Liver (tissue), 9 donors: ENCODE data around the gene ST7. TPM values are rescaled to one million over a fixed set of nuclear protein-coding genes. Genes with fewer than 3 reads are reported as not detected.
A peak's percentile ranks its signal among the peaks of the same experiment; 100 is the strongest.

Experiments used
- DNase-seq: peaks from one replicate; pipeline ENCODE4 v3.0.0-alpha.2; 2017; ENCODE audit warnings: low spot score
- H3K27ac ChIP-seq, 2 donors: one replicate each; pipeline ENCODE4 v1.7.0; 2013; ENCODE audit warnings: inconsistent platforms in 2 of 2, low read length in 2 of 2, control low read depth in 1 of 2, low read depth in 1 of 2, mild to moderate bottlenecking in 1 of 2
- H3K27me3 ChIP-seq, 4 donors: one replicate each; pipeline versions ENCODE4 v1.6.1 to v1.7.0; 2013; ENCODE audit warnings: low read length in 3 of 4, inconsistent platforms in 1 of 4, mild to moderate bottlenecking in 1 of 4, moderate library complexity in 1 of 4; ENCODE audit not compliant: control insufficient read depth in 4 of 4, insufficient read depth in 4 of 4
- H3K36me3 ChIP-seq, 4 donors: one replicate each; pipeline versions ENCODE4 v1.6.1 to v1.7.0; 2013; ENCODE audit warnings: low read length in 3 of 4, mild to moderate bottlenecking in 3 of 4, low read depth in 1 of 4, moderate library complexity in 1 of 4; ENCODE audit not compliant: control insufficient read depth in 4 of 4, insufficient read depth in 3 of 4
- H3K4me1 ChIP-seq, 4 donors: one replicate each; pipeline versions ENCODE4 v1.6.1 to v1.7.0; 2013; ENCODE audit warnings: low read length in 3 of 4, mild to moderate bottlenecking in 3 of 4, moderate library complexity in 1 of 4; ENCODE audit not compliant: control insufficient read depth in 4 of 4, insufficient read depth in 4 of 4
- H3K4me3 ChIP-seq, 3 donors: one replicate each; pipeline versions ENCODE4 v1.6.1 to v1.7.0; 2013; ENCODE audit warnings: low read length in 3 of 3, control low read depth in 1 of 3, low read depth in 1 of 3, mild to moderate bottlenecking in 1 of 3
- H3K9ac ChIP-seq, 2 donors: one replicate each; pipeline ENCODE4 v1.7.0; 2013; ENCODE audit warnings: low read length in 2 of 2, mild to moderate bottlenecking in 2 of 2, moderate library complexity in 2 of 2, control low read depth in 1 of 2, low read depth in 1 of 2
- H3K9me3 ChIP-seq, 4 donors: one replicate each; pipeline versions ENCODE4 v1.6.1 to v1.7.0; 2013; ENCODE audit warnings: low read length in 3 of 4; ENCODE audit not compliant: control insufficient read depth in 4 of 4
- ATF3 ChIP-seq: IDR thresholded peaks from 2 replicates; pipeline ENCODE4 v1.6.1; 2016; ENCODE audit warnings: antibody characterized with exemption
- CTCF ChIP-seq: fragments of 150-350 bp; IDR thresholded peaks from 2 replicates; pipeline ENCODE4 v1.5.1; 2017; ENCODE audit warnings: improper control_type of control experiment, low read depth, low read length; ENCODE audit not compliant: missing input control
- FOXA1 ChIP-seq: IDR thresholded peaks from 2 replicates; pipeline ENCODE4 v1.6.1; 2016; ENCODE audit warnings: antibody characterized with exemption
- FOXA2 ChIP-seq: IDR thresholded peaks from 2 replicates; pipeline ENCODE4 v1.6.1; 2016; ENCODE audit warnings: antibody characterized with exemption
- GABPA ChIP-seq, 2 donors: IDR thresholded peaks in 1 of 2; conservative IDR thresholded peaks in 1 of 2; 2 replicates each; pipeline ENCODE4 v1.6.1; 2016; ENCODE audit warnings: antibody characterized with exemption in 2 of 2, mild to moderate bottlenecking in 1 of 2, moderate library complexity in 1 of 2
- HNF4A ChIP-seq, 2 donors: conservative IDR thresholded peaks; 2 replicates each; pipeline ENCODE4 v1.6.1; 2016; ENCODE audit warnings: antibody characterized with exemption in 2 of 2, mild to moderate bottlenecking in 2 of 2
- HNF4G ChIP-seq: IDR thresholded peaks from 2 replicates; pipeline ENCODE4 v1.6.1; 2016; ENCODE audit warnings: antibody characterized with exemption
- JUND ChIP-seq, 2 donors: IDR thresholded peaks; 2 replicates each; pipeline ENCODE4 v1.6.1; 2016; ENCODE audit warnings: antibody characterized with exemption in 2 of 2
- MAX ChIP-seq: IDR thresholded peaks from 2 replicates; pipeline ENCODE4 v1.6.1; 2016; ENCODE audit warnings: antibody characterized with exemption
- NR2F2 ChIP-seq: IDR thresholded peaks from 2 replicates; pipeline ENCODE4 v1.6.1; 2016; ENCODE audit warnings: antibody characterized with exemption
- RXRA ChIP-seq, 2 donors: IDR thresholded peaks; 2 replicates each; pipeline ENCODE4 v1.6.1; 2017 to 2018; ENCODE audit warnings: antibody characterized with exemption in 2 of 2, mild to moderate bottlenecking in 1 of 2
- TAF1 ChIP-seq: conservative IDR thresholded peaks from 2 replicates; pipeline ENCODE4 v1.6.1; 2016; ENCODE audit warnings: antibody characterized with exemption, mild to moderate bottlenecking
- YY1 ChIP-seq: IDR thresholded peaks from 2 replicates; pipeline ENCODE4 v1.6.1; 2016; ENCODE audit warnings: antibody characterized with exemption, mild to moderate bottlenecking
- WGBS: extraction: QIAGEN DNeasy Blood & Tissue Kit; methylation state at CpG from one replicate; pipeline ENCODE4 v1.1.7; 2013; 5-methylcytosine and 5-hydroxymethylcytosine counted together
- polyA plus RNA-seq, 2 donors: library from polyadenylated mRNA; stranded (reverse) in 1 of 2; unstranded in 1 of 2; fragments of 200-250 nt in 1 of 2; fragments of >200 nt in 1 of 2; fragmentation: Nextera tagmentation in 1 of 2; extraction: Ambion mirVana in 1 of 2; gene quantifications; one replicate each; pipeline versions ENCODE4 v1.2.1 to v1.2.3, GENCODE V29; 2013 to 2015
- total RNA-seq, 2 donors: library from RNA; depleted of rRNA; stranded (reverse); fragments of >200 nt; gene quantifications; one replicate each; pipeline ENCODE4 v1.2.3, GENCODE V29; 2014
- donor health status: healthy.
- donor health status: healthy.
- donor health status: healthy.
- donor health status: healthy.
- donor health status: healthy.

ST7 gene
- total and polyA plus RNA-seq, 4 donors, result 13.5 to 30.7 (median 22.6) TPM

GRCh38 chr7:117096942-117097341 is 143.6 kb downstream of the ST7 start:
- DNase-seq, result no peak
- no peak for TF ChIP-seq HNF4A (conservative IDR thresholded peaks at IDR 0.05)
- TF ChIP-seq HNF4G, result no peak
- no peak for TF ChIP-seq MAX
- no peak for TF ChIP-seq FOXA1
- no peak for TF ChIP-seq ATF3
- no peak for TF ChIP-seq GABPA (IDR thresholded peaks at IDR 0.05 in 1 of 2, conservative IDR thresholded peaks at IDR 0.05 in 1 of 2)
- TF ChIP-seq JUND (IDR thresholded peaks at IDR 0.05), result no peak
- TF ChIP-seq TAF1, result no peak
- no peak for TF ChIP-seq YY1

GRCh38 chr7:117097860-117098259 is 144.6 kb downstream of the ST7 start:
- H3K36me3 ChIP-seq, result no peaks in the 10 kb centered on the region
- WGBS, result 43% methylated on average over 5 of the region's 5 CpGs
- H3K9me3 ChIP-seq, result no peaks in the 10 kb centered on the region
- H3K27ac ChIP-seq, result no peak overlapping the region
- no peak overlapping the region for H3K4me3 ChIP-seq
- no peak overlapping the region for H3K9ac ChIP-seq
- TF ChIP-seq YY1 (no peak), FOXA2 (peak; percentile 51), HNF4A (conservative IDR thresholded peaks at IDR 0.05) (peak; percentile 36 to 53), RXRA (IDR thresholded peaks at IDR 0.05) (peak in 1 of 2 donors; percentile 15)
- peaks cover 0 to 5% (median under 1%) of the 10 kb centered on the region in 4 donors for H3K4me1 ChIP-seq
- no peak for DNase-seq
- no peaks in the 10 kb centered on the region for H3K27me3 ChIP-seq

More at GRCh38 chr7:117096942-117097341, 143.6 kb downstream of the ST7 start:
- no peak overlapping the region for H3K4me3 ChIP-seq
- H3K27me3 ChIP-seq, result no peaks in the 10 kb centered on the region
- H3K9me3 ChIP-seq, result no peaks in the 10 kb centered on the region
- H3K36me3 ChIP-seq, result no peaks in the 10 kb centered on the region
- H3K4me1 ChIP-seq, result peaks cover 0 to 5% (median under 1%) of the 10 kb centered on the region in 4 donors
- no peak overlapping the region for H3K27ac ChIP-seq
- no peak overlapping the region for H3K9ac ChIP-seq

- H3K9ac ChIP-seq, result no peak overlapping the region
- no peak overlapping the region for H3K4me3 ChIP-seq
- no peak for DNase-seq
- no peaks in the 10 kb centered on the region for H3K27me3 ChIP-seq
- H3K36me3 ChIP-seq, result no peaks in the 10 kb centered on the region
- H3K4me1 ChIP-seq, result peaks cover 0 to 5% (median under 1%) of the 10 kb centered on the region in 4 donors
- H3K27ac ChIP-seq, result no peak overlapping the region
- no peak for TF ChIP-seq FOXA1
- TF ChIP-seq MAX, result no peak
- no peak for TF ChIP-seq CTCF
- TF ChIP-seq NR2F2, result no peak
- WGBS, result 76% methylated on average over 1 of the region's 1 CpG
- no peaks in the 10 kb centered on the region for H3K9me3 ChIP-seq
Observed at GRCh38 chr7:117098457-117098856, 145.2 kb downstream of the ST7 start.
